Fibroblast of pulmonary artery (primary cell): ENCODE data around the gene OPRL1.

Experiments used
- DNase-seq: peaks from one replicate; pipeline ENCODE4 v3.0.0-alpha.2; 2010; ENCODE audit warnings: low read depth
- H3K4me3 ChIP-seq: replicated peaks from 2 replicates; pipeline ENCODE4 v1.5.1; 2011; ENCODE audit warnings: low read depth, mild to moderate bottlenecking, control low read depth, low read length, moderate library complexity
- TF ChIP-seq, protein P1 (sequence below): IDR thresholded peaks from 2 replicates; pipeline ENCODE4 v1.5.1; 2011; ENCODE audit warnings: mild to moderate bottlenecking, control low read depth, low read length, inconsistent platforms; ENCODE audit errors: missing control alignments

OPRL1 gene

GRCh38 chr20:64035066-64035932 is 44.6 kb upstream of the OPRL1 start:
- H3K4me3 ChIP-seq: no peak overlapping the region
- TF ChIP-seq, protein P1, sequence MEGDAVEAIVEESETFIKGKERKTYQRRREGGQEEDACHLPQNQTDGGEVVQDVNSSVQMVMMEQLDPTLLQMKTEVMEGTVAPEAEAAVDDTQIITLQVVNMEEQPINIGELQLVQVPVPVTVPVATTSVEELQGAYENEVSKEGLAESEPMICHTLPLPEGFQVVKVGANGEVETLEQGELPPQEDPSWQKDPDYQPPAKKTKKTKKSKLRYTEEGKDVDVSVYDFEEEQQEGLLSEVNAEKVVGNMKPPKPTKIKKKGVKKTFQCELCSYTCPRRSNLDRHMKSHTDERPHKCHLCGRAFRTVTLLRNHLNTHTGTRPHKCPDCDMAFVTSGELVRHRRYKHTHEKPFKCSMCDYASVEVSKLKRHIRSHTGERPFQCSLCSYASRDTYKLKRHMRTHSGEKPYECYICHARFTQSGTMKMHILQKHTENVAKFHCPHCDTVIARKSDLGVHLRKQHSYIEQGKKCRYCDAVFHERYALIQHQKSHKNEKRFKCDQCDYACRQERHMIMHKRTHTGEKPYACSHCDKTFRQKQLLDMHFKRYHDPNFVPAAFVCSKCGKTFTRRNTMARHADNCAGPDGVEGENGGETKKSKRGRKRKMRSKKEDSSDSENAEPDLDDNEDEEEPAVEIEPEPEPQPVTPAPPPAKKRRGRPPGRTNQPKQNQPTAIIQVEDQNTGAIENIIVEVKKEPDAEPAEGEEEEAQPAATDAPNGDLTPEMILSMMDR: no peak
- DNase-seq: no peak

DNA sequence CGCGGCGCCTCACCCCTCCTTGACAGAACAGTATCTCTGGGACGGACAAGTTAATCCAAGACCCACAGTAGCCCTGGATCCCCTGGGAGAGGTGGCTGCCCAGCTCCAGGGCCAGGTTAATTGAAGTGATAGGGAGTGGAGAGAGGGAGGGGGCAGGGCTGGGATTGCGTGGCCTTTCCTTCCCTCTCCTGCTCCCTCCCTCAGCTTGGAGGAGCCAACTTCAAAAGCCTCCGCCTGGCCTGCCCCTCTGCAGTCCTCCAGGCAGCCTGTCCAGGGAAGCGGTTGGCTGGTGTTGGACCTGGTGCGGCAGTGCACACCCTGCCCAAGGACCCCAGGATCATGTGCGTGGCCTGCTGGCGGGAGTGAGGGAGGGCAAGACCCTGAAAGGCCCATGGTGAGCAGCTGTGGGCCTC is 43.9 kb upstream of the OPRL1 start, which contains the start of gene C20orf204:
Gene C20orf204, plus strand, starts transcription at position 250 of the 413 bp plus-strand sequence. Its CDS starts 142 bp downstream, at position 392.
- TF ChIP-seq, protein P1: no peak
- no peak for DNase-seq
- no peak within 1 kb of the TSS for H3K4me3 ChIP-seq

DNA sequence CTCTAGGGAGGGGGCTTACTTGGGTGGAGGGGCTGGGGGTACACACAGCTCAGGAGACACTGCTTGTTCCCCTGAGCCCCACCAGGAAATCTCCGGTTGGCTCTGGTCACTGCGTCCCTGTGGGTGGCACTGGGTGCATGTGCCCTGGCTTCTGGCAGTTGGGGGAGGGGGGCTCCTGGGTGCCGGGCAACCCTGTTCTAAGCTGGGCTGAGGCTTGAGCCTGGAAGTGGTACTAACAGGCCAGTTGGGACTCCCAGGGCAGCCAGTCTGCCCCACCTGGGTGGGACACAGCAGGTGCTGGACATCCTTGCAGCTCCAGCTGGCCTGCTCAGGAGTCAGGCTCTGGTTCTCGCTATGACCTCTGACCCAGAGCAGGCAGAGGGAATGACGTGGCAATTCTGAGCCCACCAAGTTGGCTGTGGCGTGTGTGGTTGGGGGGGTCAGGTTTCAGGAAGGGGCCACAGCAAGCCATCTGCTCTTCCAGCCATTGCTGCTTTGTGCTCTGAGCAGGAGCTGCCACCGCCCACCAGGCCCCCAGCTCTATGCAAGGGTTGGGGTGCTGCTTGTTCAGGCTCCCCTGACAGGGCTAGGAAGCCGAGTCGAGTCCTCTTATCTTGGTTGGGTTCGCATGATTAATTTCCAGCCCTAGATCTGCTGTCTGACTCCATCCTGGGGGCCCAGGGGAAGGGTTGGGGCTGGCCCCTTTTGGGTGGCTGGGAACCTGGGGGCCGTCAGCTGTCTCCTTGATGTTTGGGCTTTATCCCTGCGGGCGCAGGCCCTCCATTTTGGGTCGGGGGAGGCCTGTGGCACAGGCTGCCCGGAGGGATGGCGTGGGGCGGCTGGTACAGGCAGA is 43.3 kb upstream of the OPRL1 start:
- TF ChIP-seq, protein P1: no peak
- DNase-seq: no peak
- H3K4me3 ChIP-seq: no peak overlapping the region

GRCh38 chr20:64037199-64037497 is 42.7 kb upstream of the OPRL1 start:
- no peak for DNase-seq
- TF ChIP-seq, protein P1: no peak
- no peak overlapping the region for H3K4me3 ChIP-seq

GRCh38 chr20:64037498-64038213 is 42.2 kb upstream of the OPRL1 start:
- TF ChIP-seq, protein P1: no peak
- no peak for DNase-seq
- H3K4me3 ChIP-seq: no peak overlapping the region

GRCh38 chr20:64038224-64038564 is 41.7 kb upstream of the OPRL1 start:
- TF ChIP-seq, protein P1: no peak
- no peak overlapping the region for H3K4me3 ChIP-seq
- no peak for DNase-seq
